ENCODE measurements around the gene ZNF784.

Gene ZNF784, protein sequence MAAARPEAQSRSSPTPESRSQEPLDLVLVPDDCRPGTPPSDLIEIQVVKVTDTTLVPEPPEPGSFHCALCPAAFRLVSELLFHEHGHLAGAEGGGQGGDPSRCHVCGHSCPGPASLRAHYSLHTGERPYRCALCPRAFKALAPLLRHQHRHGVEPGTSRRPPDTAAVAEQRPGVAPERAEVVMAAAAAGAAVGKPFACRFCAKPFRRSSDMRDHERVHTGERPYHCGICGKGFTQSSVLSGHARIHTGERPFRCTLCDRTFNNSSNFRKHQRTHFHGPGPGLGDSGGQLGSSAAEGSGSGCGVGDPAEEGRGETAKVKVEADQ

DNA sequence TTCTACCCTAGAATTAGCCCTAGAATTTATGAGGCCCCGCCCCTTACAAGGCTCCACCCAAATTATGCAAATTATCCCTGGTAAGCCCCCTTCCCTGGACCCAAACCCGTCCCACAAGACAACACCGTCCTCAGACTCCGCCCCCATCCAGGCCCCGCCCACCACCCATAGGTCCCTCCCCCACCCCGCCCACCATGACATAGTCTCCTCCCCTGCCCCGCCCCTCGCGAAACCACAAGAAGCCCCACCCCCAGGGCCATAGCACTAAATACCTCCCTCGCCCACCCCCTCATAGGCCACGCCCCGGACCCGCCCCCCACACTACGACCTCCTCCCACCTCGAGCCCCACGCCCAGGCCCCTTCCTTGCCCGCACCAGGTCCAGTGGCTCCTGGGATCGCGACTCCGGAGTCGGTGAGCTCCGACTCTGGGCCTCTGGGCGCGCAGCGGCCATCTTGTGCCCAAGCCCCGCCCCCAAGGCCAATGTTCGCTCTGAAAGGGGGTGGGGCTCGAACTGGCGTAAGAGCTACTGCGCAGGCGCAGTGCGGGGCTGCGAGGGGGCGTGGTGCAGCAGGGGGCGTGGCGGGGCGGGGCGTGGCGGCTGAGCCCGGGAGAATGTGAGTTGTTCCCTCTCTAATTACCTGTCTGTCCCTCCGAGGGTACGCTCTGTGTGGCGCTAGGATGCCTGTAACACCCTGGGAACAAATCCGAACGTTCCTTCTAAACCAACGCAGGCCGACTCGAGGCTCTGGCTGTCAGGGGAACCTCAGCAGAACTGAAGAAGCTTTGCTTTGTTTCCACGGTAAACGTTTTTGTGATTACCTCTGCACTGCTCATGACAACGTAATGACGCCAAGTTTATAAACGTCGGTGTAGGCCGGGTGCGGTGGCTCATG lies at the start of gene ZNF784:
TSS of gene ZNF784 (minus strand) at position 458 of the 895 bp plus-strand sequence. CDS start at position 453, 5 bp downstream.
- peak; percentile 77 for DNase-seq (ENCODE audit: low read depth)

DNA sequence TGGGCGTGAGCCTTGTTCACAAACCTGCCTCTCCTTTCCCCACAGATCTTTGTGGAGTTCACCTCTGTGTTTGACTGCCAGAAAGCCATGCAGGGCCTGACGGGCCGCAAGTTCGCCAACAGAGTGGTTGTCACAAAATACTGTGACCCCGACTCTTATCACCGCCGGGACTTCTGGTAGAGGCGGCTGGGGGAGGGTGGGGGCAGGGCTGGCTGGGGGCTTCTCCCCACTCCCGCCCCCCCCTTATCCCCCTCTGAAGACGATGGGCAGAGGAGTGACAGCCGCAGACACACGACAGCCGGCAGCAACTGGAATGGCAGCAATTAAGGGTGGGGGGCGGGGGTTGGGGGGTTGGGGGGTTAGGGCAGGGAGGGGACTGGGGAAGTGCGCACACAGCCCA lies 49.5 kb upstream of the ZNF784 start:
- no peak for DNase-seq (ENCODE audit: low read depth)

DNA sequence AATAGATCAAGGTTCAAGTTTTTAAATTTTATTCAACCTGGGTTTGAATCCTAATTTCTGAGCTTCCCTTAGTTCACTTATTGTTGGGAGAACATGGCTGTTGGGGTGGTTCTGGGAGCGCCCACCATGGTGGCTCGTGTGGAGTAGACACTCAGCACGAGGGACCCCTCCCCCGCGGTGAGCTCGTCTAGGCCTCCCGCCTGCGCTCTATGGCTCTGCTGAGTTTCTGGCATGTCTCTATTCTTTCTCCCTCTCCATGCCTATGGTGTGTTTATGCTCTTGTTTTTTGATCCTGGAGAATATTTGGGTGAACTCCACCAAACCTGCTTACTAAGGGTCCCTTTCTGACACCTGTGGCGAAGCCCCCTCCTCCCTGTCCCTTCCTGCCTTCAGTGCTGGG lies 49.1 kb upstream of the ZNF784 start:
- no peak for DNase-seq (ENCODE audit: low read depth)

DNA sequence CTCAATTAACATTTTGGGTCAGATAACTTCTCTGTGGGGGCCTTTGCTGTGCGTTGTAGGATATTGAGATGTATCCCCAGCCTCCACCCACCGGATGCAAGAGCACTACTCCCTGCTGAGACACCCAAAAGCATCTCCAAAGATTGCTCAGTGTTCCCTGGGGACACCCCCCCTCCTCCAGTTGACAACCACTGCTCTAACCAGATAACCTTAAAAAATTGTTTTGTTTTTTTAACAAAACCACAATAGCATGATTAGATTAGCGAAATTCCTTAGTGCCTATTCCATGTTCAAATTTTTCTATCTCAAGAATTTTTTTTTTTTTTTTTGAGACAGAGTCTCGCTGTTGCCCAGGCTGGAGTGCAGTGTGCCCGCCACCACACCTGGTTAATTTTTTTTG lies 48.1 kb upstream of the ZNF784 start:
- peak; percentile 75 for DNase-seq (ENCODE audit: low read depth)

DNA sequence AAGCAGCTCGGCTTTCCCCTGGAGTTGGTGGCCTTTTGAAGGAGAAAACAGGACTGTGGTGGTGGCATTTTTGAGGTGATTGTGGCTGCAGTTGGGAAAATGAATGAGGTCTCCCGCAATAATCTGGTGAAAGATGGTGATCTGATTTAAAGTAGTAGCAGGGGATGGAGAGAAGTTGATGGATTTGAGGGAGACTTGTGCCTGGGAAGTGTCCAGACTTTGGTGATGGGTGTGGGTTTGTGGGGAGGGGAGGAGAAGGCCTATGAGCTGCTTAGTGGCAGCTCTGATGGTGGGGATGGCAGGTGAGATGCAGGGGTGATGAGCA lies 46.6 kb upstream of the ZNF784 start:
- no peak for DNase-seq (ENCODE audit: low read depth)

DNA sequence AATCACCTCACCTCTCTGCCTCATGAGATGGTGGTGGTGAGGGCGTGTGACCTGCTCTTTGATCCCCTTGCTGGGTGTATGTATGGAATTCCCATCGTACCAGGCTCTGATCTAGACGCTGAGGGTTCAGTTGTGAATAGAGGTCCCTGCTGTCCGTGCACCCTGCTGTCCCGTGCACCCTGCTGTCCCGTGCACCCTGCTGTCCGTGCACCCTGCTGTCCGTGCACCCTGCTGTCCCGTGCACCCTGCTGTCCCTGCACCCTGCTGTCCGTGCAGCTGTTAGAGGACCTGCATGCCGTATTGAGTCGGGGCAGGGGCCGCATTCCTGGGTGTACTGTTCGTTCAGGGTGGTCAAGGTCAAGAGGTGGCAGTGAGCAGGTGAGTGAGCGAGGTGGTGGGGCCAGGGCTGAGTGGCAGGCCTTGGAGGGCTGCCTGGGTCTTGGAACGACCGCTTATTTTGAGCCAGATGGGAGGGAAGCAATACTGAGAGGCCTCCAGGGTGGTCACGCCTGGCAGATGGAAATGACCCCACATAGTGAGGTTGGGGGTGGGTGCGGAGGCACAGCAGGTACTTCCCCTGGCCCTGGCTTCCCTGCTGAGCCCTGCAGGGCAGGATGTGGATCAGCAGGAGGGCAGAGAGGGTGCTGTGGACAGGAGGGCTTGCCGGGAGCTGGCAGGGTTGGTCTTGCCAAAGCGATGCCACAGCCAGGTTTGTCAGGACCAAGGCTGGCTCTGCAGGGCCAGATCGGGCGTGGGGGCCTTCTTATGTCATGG lies 46.1 kb upstream of the ZNF784 start:
- no peak for DNase-seq (ENCODE audit: low read depth)

DNA sequence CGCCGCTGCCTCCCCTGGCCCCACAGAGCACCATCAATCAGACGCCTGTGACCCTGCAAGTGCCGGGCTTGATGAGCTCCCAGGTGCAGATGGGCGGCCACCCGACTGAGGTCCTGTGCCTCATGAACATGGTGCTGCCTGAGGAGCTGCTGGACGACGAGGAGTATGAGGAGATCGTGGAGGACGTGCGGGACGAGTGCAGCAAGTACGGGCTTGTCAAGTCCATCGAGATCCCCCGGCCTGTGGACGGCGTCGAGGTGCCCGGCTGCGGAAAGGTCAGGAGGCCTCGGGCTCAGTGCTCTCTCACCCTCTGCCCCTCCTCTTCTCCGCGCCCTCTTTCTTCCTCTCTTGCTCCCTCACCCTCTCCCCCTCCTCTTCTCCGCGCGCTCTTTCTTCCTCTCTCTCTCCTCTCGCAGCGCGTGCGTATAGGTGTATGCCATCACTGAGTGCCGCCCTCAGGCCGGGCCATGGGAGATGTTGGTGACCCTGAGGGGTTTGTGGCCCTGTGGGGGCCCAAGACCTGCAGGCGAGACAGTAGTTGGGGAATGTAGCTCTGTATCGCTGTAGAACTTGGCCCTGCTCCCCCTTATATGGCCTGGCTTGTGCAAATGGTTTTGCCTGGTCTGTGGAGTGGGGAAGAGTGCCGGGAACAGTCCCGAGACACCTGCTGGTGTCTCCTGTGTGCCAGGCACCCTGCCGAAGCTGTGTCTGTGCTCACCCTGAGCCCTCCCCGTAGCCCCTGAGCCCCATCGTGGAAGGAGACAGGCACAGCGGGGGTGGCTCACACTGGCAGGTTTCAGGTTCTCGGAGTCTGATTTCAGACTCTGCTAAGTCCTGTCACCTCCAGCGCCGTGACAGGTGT lies 45.3 kb upstream of the ZNF784 start:
- DNase-seq (ENCODE audit: low read depth), result no peak

DNA sequence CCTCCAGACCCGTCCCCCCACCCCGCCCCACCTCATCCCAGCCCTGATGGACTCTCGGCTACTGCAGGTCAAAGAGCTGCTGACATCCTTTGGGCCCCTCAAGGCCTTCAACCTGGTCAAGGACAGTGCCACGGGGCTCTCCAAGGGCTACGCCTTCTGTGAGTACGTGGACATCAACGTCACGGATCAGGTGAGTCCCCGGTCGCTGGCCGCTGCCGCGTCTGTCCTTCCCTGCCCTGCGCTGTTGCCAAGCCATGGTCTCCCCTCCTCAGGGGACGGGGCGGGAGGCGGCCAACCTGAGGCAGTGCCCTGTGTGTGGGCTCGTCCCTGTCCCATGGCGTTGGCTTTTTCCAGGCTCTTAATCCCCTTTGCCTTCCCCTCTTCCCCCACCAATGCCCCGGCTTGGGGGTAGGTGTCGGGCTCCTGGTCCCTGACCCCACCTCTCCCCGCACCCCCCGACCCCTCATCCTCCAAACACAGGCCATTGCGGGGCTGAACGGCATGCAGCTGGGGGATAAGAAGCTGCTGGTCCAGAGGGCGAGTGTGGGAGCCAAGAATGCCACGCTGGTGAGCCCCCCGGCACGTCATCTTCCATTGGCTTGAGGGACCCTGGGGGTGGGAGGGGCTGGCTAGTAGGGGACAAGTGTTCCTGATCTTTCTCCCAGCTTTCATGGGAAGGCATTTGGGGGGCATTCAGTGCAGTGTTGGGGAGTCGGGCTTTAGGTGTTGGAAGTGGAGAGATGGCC lies 44.4 kb upstream of the ZNF784 start:
- no peak for DNase-seq (ENCODE audit: low read depth)

DNA sequence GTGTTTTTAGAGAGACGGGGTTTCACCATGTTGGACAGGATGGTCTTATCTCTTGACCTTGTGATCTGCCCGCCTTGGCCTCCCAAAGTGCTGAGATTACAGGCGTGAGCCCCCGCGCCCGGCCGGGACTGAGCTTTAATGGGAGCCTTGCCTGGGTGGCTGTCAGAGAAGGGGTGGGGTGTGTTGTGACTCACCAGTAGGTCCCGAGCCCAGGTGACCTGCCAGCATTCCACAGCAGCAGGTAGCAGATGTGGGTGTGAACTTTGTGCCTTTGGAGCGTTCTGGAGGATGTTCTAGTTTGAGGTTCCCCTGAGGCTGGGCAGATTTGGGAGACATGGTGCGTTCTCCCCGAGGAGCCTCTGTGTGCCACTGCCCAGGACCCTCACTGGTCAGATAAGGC lies 43.6 kb upstream of the ZNF784 start:
- DNase-seq (ENCODE audit: low read depth), result no peak

DNA sequence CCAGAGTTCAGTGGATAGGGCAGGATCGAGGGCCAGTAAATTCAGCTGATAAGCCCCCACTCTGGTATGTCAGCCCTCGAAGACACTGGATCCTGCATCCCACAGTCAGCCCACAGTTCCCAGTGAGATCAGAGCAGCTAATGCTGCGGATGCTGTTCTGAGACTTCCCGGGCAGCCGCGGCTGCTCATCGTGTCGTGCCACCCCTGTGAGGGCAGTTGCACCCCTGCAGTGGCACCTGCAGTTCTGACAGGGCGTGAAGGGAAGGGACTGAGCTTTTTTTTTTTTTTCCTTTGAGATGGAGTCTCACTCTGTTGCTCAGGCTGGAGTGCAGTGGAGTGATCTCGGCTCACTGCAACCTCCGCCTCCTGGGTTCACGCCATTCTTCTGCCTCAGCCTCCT lies 43.1 kb upstream of the ZNF784 start:
- no peak for DNase-seq (ENCODE audit: low read depth)

DNA sequence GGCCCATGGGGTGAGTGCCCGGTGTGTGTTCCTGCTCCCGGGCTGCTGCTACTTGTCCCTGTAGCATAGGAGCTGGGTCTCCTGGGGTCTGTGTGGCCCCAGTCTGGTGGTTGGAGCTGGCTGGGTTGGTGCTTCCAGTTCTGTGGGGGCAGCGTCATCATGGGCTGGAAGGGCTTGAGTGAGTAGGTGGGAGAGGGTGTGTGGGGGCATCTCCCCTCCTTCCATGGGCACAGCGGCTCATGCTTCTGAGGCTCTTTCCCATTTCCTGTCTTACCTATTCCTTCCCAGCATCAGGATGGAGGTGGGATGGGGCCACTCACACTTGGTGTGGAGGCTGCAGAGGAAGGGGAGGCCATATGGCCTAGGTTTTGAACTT lies 42.6 kb upstream of the ZNF784 start:
- DNase-seq (ENCODE audit: low read depth), result no peak

DNA sequence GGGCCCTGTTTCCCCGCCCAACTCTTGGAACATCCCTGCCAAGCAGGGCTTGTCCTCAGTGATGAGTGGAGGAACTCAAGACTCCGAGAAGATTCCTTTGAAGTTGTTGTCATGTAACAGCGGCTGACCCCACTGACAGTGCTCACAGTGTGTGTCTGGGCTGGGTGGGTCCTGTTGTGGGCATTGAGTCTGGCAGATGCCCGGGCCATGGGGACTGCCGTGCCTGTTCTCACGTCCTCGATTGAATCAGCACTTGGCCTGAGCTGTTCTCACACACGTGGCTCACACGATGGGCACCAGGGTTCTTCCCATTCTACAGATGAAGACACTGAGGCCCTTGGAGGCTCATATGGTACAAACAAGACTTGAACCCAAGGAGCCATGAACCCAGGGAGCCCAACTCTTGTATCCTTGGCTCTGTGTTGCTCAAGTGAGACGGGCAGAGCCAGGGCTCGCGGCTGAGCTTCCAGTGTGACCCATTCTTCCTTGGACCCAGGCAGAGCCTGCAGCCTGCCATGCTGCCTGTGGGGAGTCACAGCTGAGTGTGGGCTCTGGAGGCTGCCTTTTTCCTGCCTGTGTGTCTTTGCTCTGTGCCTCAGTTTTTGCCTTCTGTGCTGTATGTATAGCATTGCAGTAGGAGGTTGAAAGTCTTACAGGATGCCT lies 42.1 kb upstream of the ZNF784 start:
- DNase-seq (ENCODE audit: low read depth), result no peak

DNA sequence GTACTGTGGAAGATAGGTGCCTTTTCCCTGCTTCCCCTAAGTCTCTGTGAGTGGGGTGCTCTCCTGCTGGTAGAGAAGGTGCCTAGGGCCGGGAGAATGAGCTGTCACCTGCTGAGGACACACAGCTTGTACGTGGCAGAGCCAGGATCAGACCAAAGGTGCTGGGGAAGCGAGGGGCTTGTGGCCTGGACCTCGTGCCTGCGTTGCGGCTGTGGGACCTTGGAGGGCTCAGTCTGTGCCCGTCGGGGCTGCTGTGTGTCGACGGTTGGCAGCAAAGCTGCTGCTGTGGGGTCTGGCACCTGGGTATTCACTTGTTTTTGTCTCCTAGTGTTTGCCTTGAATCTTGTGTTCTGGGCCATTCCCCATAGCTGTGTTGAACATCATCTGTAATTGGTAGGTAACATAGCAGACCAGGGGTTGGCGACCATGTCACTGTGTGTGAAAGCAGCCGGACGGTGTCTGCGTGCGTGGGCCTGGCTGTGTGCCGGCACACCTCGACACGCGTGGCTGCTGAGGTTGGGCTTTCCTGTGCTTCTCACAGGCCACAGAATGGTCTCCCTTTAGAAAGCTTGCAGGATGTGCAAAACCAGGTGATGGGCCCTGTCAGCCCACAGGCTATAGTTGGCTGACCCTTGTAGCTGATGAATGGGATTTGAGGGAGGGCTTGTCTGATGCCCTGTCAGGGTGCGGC lies 39.6 kb upstream of the ZNF784 start:
- no peak for DNase-seq (ENCODE audit: low read depth)

DNA sequence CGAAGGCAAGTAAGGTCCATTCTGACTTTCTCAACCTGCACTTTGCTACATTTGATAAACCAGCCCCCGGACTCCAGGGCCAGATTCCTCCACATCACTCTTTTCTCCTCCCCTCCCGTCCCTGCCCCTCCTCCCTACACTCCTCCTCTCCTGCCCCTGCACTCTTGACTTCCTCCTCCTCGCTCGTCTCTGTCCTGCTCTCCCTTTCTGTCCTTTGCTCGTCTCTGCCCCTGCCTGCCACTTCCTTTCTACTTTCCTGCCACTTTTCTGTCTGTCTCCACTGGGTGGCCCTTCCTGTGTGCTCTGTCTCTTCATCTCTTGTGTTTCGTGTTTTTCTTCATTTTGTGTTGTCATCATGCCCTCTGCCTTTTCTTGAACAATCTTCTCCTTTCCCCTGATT lies 37.5 kb upstream of the ZNF784 start:
- DNase-seq (ENCODE audit: low read depth), result no peak

DNA sequence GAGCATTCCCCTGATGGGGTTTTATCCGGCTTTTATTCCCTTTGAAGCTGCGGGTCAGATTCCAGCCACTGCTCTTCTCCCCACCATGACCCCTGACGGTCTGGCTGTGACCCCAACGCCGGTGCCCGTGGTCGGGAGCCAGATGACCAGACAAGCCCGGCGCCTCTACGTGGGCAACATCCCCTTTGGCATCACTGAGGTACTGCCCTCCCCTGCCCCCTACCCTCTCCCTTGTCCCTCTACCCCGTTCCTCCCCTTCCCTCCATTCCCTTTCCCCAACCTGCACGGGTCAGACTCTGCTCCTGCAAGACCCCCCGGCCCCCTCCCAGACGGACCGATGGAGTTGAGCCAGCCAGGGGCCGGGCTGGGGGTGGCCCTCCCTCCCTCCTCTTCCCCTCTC lies 36.6 kb upstream of the ZNF784 start:
- no peak for DNase-seq (ENCODE audit: low read depth)

DNA sequence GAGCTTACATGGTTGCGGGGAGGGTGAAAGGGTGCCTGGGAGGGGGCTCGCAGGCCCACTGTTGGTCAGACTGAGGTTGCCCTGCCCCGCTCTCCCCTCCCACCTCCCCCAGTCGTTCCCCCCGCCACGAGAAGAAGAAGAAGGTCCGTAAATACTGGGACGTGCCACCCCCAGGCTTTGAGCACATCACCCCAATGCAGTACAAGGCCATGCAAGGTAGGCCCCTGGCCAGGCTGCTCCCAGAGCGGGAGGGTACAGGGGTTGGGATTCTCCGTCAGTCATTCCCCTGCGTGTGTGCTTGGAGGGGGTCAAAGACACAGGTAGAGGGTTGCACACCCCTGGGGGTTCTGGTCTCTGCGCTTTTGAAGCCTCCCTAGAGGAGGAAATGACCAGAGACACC lies 36.0 kb upstream of the ZNF784 start:
- DNase-seq (ENCODE audit: low read depth), result no peak

DNA sequence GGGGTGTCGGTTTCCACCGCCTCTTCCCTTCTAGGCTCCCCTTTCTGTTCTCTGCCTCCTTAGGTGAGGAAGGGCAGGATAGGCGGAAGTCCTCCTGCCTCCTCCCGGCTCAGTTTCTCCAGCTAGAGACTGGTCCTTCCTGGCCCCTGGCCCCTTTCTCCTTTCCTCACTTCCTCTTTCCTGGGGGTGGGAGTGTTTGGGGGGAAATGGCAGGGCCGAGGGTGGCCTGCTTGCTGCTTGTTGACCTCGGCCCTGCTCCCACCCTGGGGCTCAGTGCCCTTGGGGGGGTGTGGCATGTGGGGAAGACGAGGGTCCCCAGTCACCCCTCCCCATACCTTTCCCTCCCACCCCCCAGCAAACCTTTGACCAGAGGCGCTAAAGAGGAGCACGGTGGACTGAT lies 35.5 kb upstream of the ZNF784 start:
- no peak for DNase-seq (ENCODE audit: low read depth)

DNA sequence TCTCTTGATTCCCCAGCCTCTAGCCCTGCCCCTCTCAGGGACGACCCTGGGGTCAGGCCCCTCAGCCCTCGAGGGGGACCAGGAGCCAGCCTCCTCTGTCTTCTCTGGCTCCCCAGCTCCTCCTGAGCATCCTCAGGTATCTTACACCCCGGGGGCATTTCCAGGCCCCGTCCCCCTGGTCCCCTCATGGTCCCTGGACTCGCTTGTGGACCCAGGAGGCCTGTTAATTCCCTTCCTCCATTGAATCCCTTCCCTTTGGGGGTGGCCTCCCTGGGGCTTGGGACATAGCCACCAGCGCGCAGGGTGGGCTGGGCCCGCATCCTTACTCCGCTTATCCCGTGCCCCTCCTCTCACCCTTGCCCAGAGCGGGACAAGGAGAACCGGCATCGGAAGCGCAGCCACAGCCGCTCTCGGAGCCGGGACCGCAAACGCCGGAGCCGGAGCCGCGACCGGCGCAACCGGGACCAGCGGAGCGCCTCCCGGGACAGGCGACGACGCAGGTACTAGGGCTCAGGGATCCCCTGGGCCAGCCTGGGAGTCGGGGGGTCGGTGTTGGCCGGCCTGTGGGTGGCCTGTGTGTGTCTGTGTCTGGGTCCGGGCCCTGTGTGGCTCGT lies 34.6 kb upstream of the ZNF784 start:
- no peak for DNase-seq (ENCODE audit: low read depth)

DNA sequence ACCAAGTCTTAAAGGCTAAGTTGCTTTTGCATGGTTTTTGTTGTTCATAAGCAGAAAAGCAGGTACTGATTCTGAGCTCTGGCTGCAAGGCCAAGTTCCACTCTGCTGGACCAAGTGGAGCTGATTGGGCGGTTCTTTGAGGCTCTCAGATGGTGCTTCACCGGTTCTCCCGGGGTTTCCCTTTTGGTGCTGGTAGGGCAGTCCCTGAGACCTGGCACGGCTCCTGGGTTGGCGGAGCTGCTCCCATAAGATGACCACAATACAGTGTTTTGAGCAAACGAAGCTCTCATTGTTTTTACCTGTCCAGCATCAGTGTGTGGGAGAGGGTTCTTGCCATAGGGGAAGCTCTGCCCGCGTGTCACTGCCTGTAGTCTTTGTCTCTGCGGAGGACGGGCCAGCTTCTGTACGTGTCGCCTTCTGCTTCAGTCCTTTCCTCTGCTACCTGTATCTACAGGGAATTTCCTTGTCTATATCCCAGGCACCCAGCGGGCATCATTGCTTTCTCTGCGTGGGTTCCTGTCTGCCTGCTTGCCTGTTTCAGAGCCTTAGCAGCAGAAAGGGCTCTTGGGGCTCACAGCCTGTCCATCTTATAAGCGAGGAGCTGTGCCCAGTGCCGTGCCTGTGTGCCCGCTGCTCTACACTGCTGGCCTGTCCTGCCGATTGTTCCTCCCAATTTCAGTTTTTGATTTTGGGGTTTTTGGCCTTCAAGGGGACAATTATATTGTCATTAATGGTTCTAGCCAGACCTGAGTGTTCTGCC lies 32.8 kb upstream of the ZNF784 start:
- no peak for DNase-seq (ENCODE audit: low read depth)
